ENCODE data around the gene FOXL2. TPM values are rescaled to one million over a fixed set of nuclear protein-coding genes. Genes with fewer than 3 reads are reported as not detected.

FOXL2 gene
- total RNA-seq, 3 donors from 2014 or later: 0.09 TPM; not detected in 2

GRCh38 chr3:138976047-138976446 lies 29.1 kb upstream of the FOXL2 start:
- DNase-seq (no peak), ATAC-seq (no peak)
- Histone ChIP-seq H3K4me3 (no peak overlapping the region), H3K36me3 (ENCODE audit: low read depth) (no peaks in the 10 kb centered on the region), H3K9me3 (no peaks in the 10 kb centered on the region), H3K4me1 (ENCODE audit: low read depth) (no peaks in the 10 kb centered on the region)
- no peak for TF ChIP-seq CTCF (IDR thresholded peaks at IDR 0.05)
- intact Hi-C loops (cut with DNase I, micrococcal nuclease): no loop called here

- ATAC-seq: no peak
- no peak overlapping the region for H3K4me3 ChIP-seq
- no peak for TF ChIP-seq CTCF (IDR thresholded peaks at IDR 0.05)
- H3K4me1 ChIP-seq (ENCODE audit: low read depth): no peaks in the 10 kb centered on the region
- intact Hi-C loops (cut with DNase I, micrococcal nuclease): no loop called here
- H3K9me3 ChIP-seq: no peaks in the 10 kb centered on the region
- no peak for DNase-seq
- no peaks in the 10 kb centered on the region for H3K36me3 ChIP-seq (ENCODE audit: low read depth)
Measured at GRCh38 chr3:138975351-138975750, 28.4 kb upstream of the FOXL2 start.

GRCh38 chr3:138974462-138974861 lies 27.5 kb upstream of the FOXL2 start:
- ATAC-seq (peak; percentile 68), DNase-seq (peak in 1 of 3 donors; percentile 12)
- TF ChIP-seq CTCF (IDR thresholded peaks at IDR 0.05): no peak
- Histone ChIP-seq H3K4me1 (ENCODE audit: low read depth) (no peaks in the 10 kb centered on the region), H3K4me3 (no peak overlapping the region), H3K9me3 (no peaks in the 10 kb centered on the region), H3K36me3 (ENCODE audit: low read depth) (no peaks in the 10 kb centered on the region)
- intact Hi-C loops (cut with DNase I, micrococcal nuclease): no loop called here

GRCh38 chr3:138972941-138973340 lies 26.0 kb upstream of the FOXL2 start:
- intact Hi-C loops (cut with DNase I, micrococcal nuclease): no loop called here
- no peak for TF ChIP-seq CTCF (IDR thresholded peaks at IDR 0.05)
- ATAC-seq (no peak), DNase-seq (no peak)
- H3K9me3 ChIP-seq: no peaks in the 10 kb centered on the region
- no peaks in the 10 kb centered on the region for H3K4me1 ChIP-seq (ENCODE audit: low read depth)
- H3K4me3 ChIP-seq: no peak overlapping the region
- no peaks in the 10 kb centered on the region for H3K36me3 ChIP-seq (ENCODE audit: low read depth)

GRCh38 chr3:138971766-138972320 lies 24.9 kb upstream of the FOXL2 start:
- H3K36me3 ChIP-seq (ENCODE audit: low read depth): no peaks in the 10 kb centered on the region
- H3K9me3 ChIP-seq: no peaks in the 10 kb centered on the region
- no peak for TF ChIP-seq CTCF (IDR thresholded peaks at IDR 0.05)
- no peak overlapping the region for H3K4me3 ChIP-seq
- DNase-seq: no peak
- no peak for ATAC-seq
- intact Hi-C loops (cut with DNase I, micrococcal nuclease): no loop called here
- H3K4me1 ChIP-seq (ENCODE audit: low read depth): no peaks in the 10 kb centered on the region

- no peaks in the 10 kb centered on the region for H3K4me1 ChIP-seq (ENCODE audit: low read depth)
- intact Hi-C loops (cut with DNase I, micrococcal nuclease): no loop called here
- no peak overlapping the region for H3K4me3 ChIP-seq
- DNase-seq: no peak
- no peak for TF ChIP-seq CTCF (IDR thresholded peaks at IDR 0.05)
- peaks cover 3% of the 10 kb centered on the region for H3K9me3 ChIP-seq
- no peak for ATAC-seq
- no peaks in the 10 kb centered on the region for H3K36me3 ChIP-seq (ENCODE audit: low read depth)
Measured at GRCh38 chr3:138964923-138965322, 18.0 kb upstream of the FOXL2 start.

Data from mucosa of descending colon (tissue), 3 donors.